GM18907 (cell line): ENCODE data around the gene PRKCZ.
"Not testable (repeated sequence)": the region's sequence is repeated elsewhere in the genome, so short reads cannot be mapped to it uniquely, and the experiment has no call there.

Experiments
- ATAC-seq: cut with Tn5 transposase; IDR thresholded peaks from one replicate; pipeline ENCODE4 v1.9.1; 2021; ENCODE audit warnings: mild to moderate bottlenecking, moderate library complexity; ENCODE audit not compliant: unreplicated experiment

The PRKCZ gene

DNA sequence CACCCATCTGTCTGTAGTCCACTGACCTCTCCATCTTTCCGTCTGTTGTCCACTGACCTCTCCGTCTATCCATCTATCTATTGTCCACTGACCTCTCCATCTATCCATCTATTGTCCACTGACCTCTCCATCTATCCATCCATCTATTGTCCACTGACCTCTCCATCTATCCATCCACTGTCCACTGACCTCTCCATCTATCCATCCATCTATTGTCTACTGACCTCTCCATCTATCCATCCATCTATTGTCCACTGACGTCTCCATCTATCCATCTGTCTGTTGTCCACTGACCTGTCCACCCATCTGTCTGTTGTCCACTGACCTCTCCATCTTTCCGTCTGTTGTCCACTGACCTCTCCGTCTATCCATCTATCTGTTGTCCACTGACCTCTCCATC, 97.7 kb downstream of the PRKCZ start:
- not testable (repeated sequence) for ATAC-seq

DNA sequence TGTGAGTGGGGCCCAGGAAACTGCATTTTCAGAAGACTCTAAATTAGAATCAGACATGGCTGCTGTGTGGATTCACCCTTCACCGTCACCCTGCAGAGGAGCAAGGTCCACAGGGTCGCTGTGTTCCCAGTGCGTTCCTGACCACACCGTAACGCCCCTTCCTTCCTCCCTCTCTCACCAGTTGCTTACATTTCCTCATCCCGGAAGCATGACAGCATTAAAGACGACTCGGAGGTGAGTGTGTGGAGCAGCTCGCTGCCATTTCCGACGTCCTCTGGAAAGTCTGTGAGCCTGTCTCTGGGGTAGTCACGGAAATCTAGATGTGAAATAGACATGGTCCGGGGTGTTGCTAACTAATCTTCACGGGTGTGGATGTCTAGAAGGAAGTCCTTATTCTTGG, 98.5 kb downstream of the PRKCZ start:
- no peak for ATAC-seq

DNA sequence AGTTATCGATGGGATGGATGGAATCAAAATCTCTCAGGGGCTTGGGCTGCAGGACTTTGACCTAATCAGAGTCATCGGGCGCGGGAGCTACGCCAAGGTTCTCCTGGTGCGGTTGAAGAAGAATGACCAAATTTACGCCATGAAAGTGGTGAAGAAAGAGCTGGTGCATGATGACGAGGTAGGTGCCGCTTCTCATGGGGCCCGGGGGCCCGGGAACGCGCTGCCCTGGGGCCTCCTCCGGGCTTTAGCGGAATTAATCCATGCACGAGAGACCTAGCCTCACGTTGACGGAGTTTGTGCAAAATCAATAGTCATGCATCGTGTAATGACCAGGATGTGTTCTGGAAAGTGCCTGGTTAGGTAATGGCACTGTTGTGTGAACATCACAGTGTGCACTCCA, 100.6 kb downstream of the PRKCZ start:
- ATAC-seq, result no peak

DNA sequence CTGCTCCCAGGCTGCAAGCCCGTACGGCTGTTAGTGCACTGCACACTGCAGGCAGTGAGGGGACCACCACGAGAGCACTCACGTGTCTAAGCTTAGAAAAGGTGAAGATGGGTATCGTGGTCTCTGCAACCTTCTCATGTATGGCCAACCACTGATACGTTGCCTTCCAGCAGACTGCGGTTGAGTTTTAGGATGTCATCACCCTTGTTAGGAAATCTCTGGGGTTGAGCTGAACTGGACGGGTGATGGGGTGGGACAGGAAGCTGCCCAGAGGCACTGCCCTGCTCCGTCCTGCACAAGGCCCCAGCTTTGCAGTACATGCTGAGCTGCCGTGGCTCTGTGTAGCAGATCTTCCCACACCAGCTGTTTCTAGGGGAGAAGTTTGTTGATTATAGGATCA, 101.0 kb downstream of the PRKCZ start:
- ATAC-seq, result no peak

DNA sequence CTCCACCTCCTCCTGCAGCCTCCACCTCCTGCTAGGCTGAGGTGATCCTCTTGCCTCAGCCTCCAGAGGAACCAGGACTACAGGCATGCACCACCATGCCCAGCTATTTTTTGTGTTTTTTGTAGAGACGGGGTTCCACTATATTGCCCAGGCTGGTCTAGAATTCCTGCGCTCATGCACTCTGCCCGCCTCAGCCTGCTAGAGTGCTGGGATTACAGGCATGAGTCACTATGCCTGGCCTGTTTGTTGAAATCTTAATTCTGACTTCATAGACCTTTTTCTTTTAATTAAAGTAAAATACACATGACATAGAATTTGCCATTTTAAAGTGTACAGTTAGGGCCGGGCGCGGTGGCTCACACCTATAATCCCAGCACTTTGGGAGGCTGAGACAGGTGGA, 101.7 kb downstream of the PRKCZ start:
- ATAC-seq, result no peak

DNA sequence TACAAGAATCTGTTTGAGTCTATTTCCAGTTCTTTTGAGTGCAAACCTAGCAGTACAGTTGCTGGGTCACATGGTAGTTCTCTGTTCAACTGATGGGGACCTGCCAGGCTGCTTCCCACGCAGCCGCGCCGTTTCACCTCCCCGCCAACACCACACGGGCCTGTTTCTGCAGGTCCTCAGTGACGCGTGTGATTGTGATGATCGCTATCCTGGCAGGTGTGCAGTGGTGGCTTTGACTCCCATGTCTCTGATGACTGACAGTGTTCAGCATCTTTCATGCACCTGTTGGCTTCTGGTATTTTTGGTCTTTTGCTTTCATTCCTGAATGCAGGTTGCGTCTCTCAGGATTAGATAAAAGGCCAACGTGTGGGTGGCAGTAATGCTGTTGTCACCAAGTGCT, 102.7 kb downstream of the PRKCZ start:
- no peak for ATAC-seq

DNA sequence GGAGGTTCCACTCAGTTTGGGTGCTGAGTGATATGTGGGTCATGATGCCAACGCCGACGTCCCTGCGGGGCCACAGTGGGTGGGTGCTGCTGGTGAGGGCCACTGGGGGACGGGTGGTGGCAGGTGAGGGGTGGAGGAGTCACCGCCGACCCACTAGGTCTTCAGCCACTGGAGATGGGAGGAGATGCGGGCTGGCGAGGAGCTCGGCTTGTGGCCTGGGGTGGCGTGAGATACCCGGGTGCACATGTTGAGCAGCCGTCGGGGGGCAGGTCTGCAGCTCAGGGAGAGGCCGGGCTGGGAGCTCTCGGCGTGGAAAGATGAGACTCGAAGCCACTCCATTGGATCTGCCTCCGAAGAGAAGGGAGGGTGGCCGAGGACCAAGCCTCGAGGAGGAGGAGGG, 103.8 kb downstream of the PRKCZ start:
- no peak for ATAC-seq

DNA sequence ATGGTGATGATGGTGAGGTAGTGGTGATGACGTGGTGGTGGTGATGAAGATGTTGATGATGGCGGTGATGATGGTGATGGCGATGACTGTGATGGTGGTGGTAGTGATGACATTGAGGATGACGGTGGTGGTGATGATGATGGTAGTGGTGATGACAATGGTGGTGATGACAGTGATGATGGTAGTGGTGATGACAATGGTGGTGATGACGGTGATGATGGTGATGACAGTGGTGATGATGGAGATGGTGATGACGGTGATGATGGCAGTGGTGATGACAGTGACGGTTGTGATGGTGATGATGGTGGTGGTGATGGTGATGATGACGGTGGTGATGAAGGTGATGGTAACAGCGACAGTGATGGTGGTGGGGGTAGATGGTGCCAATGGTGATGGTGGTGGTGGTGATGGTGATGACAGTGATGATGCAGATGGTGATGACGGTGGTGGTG, 105.0 kb downstream of the PRKCZ start:
- no peak for ATAC-seq

DNA sequence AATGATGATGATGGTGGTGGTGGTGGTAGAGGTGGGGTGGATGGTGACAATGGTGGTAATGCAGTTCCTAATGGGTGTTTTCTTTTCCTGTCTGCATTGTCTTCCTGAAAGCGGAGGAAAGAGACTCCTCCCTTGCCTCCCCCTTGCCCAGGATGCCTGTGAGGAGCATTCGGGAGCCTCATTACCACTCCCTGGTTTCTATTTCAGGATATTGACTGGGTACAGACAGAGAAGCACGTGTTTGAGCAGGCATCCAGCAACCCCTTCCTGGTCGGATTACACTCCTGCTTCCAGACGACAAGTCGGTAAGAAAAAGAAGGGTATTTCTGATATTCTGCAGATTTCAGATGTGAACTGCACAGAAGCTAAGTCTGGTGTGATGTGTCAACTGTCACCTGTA, 105.6 kb downstream of the PRKCZ start:
- ATAC-seq, result no peak

DNA sequence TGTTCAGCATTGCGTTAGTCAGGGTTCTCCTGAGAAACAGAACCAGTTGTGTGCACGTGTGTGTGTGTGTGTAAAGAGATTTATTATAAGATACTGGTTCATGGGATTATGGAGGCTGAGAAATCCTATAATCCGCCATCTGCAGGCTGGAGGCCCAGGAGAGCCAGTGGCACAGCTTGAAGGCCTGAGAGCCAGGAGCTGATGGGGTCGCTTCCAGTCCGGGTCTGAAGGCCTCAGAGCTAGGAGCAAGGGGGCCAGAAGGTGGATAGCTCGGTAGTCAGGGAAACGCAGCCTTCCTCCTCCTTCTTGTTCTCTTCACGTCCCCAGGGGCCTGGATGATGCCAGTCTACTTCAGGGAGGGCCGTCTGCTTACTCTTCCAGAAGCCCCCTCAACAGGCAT, 106.7 kb downstream of the PRKCZ start:
- ATAC-seq, result no peak

DNA sequence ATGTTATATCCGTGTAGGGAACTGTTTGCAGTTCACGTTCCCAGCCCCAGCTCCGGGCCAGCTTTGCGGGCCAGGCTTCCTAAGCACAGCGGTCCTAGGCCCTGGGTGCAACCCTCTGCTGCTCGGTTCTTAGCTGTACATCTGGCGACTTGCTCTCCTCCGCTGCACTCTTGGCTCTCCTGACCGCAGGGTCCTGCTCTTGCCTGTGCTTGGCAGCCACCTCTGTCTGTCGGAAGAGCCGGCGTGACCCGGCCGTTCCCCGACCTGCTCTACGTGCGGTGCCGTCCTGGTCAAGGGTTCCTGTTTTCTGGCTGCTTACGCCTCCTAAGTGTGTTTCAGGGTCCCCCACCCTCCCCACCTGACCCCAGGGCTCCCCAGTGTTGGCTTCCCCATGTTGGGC, 107.6 kb downstream of the PRKCZ start:
- no peak for ATAC-seq

DNA sequence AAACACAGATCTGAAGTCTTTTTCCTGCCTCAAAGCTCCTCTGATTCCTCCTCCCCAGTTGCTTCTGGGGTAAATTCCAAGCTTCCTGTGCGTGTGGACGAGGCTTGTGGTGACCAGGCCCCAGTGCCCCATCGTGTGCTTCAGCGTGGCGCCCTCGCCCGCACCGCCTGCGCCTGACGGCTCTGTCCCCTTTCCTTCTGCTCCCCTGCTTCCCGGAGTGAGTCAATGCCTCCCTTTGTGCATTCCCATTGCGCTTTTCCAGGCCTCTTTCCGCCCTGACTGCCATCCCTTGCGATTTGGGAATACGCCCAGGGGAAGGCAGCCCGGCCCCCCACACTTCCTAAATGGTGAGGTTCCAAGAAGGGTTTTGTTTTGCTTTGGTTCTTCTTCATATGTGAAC, 108.1 kb downstream of the PRKCZ start:
- no peak for ATAC-seq

DNA sequence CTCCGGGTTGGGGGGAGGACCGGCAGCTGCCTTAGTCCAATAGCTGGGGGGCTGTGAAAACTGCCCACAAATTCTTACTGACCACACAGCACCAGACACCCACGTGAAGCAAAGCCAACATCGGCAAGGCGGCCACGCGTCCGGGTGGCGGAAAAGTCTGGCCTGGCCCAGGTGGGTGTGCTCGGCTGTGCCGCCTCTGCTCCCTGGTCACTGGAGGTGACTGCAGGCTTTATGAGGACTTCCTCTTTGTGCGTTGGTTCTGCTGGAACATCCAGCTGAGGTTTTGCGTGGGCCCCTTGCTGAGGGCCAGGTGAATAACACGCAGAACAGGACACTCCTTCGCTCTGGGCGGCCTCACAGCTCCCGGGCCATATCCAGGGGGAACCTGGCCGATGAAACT, 108.9 kb downstream of the PRKCZ start:
- no peak for ATAC-seq

DNA sequence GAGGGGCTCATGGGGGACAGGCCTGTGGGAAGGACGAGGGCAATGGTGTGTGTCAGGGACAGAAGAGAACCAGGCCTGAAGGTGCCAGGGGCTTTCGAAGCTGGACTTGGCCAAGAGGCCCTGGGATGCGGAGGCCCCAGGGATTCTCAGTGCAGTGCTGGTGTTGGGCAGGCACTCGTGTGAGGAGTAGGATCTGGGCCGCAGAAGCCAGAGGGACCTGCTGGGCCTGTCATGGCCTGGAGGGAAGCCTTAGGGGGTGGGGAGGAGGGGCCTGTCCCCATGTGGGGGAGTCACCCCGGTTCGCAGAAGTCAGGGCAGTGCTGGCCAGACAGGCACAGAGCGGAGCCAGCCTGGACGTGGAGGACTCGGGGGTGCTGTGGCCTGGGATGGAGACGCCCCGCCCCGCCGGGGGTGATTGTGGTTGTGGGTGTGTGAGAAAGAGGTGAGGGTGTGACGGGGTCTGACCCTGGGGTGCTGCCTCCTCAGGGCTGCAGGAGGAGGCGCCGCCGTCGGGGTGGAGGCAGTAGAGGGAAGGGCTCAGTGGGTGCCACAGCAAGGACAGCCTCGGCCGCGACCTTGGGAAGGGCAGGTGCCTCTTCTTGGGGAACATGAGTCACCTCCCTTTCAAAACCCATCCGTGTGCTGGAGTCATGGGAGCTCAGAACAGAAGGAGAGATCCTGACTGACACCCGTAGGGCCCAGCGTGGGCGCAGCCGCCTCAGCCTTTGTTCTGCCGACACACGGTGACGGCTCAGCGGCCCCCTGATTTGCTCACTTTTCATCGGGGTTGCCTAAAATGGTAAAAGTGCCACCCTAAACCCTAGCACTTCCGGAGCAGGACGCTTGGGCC, 110.5 kb downstream of the PRKCZ start:
- no peak for ATAC-seq

DNA sequence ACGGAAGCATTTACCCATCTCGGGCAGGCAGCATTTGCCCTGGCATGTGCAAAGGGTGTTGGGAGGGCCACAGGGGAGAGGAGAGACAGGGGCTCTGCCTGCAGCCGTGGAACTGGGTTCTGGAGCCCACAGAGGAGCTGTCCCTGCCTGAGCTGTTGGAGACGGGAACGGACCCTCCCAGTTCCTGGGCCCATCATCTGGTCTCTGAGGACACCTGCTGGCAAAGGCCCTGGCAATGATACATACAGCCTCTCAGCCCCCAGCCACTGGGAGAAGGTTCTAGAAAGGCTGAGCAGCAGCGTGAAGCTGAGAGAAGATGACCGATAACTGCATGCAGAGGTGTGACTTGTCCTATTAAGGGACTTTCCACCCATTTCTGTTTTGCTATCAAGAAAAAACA, 113.0 kb downstream of the PRKCZ start:
- no peak for ATAC-seq

DNA sequence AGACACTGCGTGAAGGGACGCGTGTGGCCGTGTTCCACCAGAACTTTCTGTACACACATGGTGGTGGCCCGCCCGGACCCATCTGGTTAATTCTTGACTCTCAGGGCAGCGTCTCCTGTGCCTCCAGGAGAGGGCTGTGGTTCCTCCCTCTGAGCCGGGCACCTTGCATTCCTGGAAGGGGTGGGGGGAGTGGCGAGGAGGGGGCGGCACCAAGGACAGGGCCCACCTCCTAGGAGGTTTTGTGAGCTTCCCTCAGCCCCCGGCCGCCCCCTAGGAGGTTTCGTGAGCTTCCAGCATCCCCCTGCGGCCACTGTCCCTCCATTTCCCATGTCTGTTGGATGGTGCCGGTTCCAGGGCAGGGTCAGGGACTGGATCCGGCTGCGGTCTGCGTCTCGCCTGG, 115.4 kb downstream of the PRKCZ start:
- no peak for ATAC-seq

DNA sequence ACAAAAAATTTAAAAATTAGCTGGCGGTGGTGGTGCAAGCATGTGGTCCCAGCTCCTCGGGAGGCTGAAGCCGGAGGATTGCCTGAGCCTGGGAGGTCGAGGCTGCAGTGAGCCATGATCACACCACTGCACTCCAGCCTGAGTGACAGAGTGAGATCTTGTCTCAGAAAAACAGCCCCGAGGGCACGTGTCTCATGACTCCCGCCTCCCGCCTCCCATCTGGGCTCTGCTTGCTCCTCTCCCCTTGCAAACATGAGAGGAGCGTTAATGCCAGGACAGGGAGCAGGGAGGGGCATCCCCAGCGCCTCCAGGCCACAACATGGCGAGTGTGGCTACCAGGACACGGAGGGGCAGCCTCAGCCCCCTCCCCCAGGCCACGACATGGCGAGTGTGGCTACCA, 116.0 kb downstream of the PRKCZ start:
- no peak for ATAC-seq

DNA sequence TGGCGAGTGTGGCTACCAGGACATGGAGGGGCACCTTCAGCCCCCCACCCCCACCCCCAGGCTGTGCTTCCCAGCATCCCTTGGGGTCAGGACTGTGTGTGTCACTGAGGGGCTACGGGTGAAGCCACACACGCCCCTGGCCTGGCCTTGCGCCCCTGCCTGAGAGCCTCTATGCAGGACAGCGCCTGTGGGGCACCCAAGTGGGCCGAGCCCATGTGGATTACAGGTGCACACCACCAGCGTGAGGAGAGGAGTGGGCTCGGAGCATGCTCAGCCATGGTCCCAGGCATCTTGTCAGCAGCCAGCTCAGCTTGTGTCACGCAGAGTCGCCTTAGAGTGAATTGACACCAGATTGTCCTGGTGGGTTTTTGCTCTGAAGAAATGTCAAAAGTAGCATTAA, 116.5 kb downstream of the PRKCZ start:
- no peak for ATAC-seq

DNA sequence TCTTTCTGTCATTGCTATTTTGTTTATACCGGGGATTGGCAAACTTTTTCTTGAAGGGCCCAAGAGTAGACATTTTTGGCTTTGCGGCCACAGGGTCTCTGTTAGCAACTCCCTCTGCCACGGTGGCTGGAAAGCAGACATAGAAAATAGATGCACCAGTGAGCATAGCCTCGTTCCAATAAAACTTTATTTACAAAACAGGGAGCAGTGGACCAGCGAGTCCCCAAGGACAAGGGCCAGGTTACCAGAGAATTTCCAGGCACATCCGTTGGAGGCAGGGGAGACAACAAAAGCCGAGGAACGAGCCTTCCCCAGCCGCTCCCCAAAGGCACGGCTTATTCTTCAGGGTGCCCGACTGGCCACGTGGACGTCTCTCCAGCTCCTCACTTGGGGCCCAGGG, 117.9 kb downstream of the PRKCZ start:
- ATAC-seq, result no peak

DNA sequence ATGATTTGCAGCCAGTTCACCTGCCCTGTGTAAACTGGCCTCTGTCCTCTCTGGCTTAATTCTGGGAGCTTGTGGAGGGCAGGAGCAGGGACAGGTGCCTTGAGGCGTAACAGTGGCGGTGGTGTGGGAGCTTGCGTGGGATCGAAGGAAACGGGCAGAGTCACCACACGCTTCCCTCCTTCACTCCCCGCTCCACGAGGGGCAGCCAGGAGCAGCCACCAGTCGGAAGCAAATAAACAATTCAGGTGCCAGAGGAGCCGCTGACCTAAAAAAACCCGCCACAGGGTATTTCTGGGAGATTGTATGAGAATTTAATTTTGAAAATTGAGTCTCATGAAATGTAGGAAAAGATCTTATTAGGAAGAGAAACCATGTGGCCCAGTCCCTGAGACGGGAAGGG, 118.3 kb downstream of the PRKCZ start:
- ATAC-seq, result no peak

DNA sequence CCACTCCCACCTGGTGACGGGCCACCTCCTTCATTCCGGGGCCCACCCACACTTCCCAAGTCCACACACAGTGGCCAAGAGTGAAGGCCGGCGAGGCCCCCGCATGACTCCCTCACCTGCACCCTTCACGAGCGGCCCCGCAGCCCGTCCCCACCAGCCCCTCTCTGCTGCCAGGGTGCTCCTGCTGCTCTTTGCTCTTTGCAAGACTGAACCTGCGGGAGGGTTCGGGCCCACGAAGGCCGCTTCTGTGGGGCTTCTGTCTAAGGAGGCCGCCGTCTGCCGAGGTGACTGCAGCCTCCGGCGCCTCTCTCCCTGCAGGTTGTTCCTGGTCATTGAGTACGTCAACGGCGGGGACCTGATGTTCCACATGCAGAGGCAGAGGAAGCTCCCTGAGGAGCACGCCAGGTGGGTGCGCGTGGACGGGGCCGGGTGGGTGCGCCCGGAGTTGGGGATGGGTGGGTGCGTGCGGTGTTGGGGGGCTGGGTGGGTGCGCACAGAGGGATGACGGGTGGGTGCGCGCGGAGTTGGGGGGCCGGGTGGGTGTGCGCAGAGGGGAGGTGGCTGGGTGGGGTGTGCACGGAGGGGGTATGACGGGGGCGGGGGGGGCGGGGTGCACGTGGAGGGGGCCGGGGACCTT, 119.1 kb downstream of the PRKCZ start:
- no peak for ATAC-seq

DNA sequence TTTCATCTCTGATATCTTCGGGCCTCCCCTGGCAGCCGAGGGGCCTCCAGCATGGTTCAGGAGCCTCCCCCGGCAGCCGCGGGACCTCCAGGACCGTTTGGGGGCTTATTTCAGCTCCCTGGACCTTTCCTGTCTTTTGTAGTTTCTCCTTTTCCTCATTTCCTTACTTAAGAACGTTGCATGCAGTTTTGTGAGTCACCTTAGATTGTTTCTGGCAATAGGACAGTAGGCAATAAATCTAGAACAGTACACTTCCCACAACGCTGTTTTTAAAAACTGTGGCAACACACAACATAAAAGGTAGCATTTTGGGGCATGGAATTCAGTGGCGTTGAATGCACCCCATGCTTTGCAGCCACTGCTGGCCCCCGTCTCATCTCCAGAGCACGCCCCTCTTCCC, 120.0 kb downstream of the PRKCZ start:
- no peak for ATAC-seq

DNA sequence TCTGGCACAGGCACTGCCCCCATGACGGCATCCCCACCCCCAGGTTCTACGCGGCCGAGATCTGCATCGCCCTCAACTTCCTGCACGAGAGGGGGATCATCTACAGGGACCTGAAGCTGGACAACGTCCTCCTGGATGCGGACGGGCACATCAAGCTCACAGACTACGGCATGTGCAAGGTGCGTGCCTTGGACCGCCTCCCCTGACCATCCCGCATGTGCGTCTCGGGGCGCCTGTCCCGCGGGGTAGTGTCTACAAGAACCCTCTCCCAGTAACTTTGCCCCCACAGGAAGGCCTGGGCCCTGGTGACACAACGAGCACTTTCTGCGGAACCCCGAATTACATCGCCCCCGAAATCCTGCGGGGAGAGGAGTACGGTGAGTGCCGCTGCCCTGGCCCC, 121.8 kb downstream of the PRKCZ start:
- no peak for ATAC-seq
